NCI-H82 treated with DMSO at 0.1 percent for 48 hours (cell line): ENCODE data around the gene FBXW8.
A peak's percentile ranks its signal among the peaks of the same experiment; 100 is the strongest.

Experiments
- DNase-seq: peaks from one replicate; lab custom pipeline; 2025; ENCODE audit not compliant: unreplicated experiment; lab: John Stamatoyannopoulos, UW

FBXW8 gene

DNA sequence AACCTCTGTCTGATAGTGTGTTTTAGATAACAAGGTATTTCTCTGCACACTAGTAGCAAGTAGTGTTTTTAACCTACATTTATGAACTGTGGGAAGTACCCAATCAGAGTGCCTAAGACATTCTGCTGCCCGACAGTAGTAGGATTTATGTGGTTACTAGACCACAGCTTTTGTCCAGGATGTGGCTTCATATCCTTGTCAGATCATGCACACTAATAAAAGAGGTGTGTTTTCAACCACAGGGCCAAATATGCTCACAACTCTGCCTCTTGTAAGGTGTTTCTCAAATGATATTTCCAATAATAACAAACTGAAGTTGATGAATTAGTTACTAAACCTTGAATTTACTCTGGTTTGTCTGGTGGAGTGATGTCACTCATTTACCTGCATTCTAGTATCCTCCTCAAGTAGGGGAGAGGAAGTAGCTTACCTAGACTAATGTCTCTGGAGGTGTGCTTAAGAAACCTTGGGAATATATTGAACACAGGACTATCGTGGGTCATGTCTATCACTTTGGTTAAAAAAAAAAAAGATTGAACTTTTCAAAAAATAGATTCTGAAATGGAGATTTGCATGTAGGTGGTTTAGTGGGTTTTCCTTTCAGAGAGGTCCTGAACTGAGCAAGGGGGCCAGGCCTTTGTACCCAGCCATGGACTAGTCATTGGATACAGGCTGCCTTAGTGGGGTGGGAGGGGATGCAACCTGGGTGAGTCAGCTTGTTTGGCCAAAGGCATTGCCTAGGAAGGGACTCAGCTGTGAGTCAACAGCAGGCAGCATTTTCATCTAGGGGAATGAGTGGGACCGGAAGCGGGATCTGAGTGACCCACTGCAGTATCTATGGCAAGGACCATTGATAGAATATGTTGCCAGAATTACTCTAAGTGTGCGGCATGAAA is 14.1 kb downstream of the FBXW8 start:
- DNase-seq: no peak

DNA sequence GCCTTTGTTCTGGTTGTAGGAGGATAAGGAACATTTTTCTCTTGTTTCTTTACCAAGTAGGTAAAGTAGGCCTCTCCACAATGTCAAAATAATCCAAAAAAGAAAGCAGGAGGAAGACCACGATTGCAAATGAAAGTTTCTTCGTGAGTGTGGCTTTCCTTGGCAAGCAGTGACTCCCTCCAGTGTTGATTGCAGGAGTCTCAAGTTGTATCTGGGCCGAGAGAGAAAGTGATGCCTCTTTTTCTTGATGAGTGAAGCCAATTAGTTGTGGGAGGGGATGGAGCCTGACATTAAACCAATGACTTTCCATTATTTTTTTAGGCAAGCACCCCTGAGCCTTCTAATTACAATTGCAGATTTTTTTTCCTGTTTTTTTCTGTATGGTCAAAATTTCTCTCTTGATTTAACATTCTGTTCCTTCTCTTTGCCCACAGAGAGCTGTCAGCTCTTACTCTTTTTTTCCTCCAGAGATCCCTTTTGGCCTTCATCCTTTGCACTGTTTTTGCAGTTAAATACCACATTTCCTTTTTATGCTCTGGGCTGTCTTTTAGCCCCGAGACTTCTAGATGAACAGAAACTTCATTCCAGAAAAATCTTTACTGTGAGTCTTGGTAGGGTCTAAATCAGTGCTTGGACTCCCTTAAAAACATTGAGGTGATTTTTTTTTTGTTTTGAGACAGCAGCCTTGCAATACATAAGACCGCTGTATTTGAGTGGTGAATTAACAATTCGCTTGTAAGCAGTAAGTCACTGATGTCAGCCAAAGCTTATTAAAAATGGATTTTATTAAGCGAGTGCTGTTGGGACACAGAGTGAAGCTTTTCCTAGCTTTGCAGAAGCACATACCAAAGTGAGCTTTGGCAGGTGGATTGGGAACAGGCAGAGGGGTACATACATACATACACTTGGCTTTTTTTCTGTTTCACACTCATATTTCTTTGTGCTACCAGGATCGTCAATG is 15.8 kb downstream of the FBXW8 start:
- no peak for DNase-seq

DNA sequence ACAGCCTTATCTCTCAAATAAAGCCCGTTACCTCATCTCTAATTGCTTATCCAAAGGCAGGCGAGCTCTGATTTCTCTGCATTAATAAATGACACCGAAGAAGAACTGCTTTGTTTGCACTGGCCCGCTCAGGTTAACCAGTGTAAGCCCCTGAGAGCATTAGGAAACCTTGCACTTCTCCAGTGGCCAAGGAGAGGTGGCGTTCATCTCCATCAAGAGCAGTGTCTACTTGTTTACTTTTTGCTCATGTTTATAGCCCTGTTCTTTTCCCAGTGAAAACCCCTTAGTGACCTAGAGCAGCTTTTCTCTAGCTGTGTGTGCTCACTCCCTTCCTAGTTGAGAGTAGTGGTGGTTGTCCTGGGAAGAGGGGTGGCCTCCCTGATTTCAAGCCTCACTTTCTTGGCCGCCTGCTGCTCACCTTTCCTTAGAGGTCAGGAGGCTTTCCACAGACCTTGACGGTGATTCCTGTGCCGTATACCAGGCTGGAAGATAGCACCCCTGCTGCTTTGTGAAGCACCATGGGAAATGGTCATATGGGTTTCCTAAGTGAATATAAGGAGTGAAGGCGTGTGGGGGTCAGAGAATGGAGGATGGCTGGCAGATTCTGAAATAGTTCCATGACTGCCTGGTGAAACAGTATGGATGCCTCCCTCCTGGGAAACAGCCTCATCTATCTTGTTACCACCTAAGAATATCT is 16.6 kb downstream of the FBXW8 start:
- no peak for DNase-seq

DNA sequence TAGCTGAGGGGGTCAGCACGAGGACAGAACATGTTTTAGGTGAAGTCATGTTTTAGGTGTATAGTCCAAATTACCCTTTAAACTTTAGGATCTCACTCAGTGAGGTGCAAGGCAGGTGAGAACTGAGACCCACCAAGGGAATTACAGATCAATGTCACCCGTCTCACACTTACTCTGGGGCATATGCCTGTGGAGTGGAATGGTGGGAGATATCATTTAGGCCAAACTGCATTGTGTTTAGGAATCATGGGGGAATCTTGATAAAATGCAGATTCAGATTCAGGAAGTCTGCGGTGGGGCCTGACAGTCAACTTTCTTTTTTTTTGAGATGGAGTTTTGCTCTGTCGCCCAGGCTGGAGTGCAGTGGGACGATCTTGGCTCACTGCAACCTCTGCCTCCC is 17.8 kb downstream of the FBXW8 start:
- no peak for DNase-seq

DNA sequence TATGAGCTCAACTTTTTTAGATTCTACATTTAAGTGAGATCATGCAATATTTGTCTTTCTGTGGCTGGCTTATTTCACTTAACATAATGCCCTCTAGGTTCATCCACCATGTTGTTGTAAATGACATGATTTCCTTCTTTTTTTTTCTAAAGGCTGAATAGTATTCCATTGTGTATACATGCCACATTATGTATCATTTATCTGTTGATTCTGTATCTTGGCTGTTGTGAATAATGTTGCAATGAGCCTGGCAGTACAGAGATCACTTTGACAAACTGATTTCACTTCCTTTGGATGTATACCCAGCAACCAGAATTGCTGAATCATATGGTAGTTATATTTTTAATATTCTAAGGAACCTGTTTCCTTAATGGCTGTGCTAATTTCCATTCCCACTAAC is 19.1 kb downstream of the FBXW8 start:
- DNase-seq: no peak

DNA sequence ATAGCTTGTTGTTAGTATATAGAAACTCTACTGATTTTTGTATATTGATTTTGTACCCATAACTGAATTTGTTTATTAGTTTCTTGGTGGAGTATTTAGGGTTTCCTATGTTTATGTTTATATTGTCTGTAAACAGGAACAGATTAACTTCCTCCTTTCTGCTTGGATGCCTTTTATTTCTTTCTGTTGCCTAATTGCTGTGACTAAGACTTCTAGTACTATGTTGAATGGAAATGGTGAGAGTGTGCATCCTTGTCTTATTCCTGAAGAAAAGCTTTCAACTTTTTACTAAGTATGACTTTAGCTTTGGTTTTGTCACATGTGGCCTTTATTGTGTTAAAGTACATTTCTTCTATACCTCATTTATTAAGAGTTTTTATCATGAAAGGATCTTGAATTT is 20.9 kb downstream of the FBXW8 start:
- no peak for DNase-seq

DNA sequence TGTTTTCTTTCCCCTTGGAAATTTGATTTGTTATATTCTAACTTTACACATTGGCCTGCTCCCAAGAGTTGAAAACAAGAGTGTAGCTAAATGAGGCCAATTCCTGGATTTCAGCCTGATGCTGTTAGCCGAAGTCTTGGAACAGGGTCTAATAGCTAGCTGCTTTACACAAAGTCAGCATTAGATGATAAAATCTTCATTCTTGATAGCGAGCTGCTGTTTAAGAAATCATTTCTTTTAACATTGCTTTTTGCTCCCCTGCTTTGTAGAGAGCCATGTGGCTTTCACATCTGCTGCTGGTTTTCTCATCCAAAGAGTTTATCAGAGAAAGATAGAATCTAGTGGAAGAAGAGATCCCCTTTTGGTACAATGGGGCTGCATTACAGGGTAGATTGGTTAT is 22.3 kb downstream of the FBXW8 start:
- no peak for DNase-seq

DNA sequence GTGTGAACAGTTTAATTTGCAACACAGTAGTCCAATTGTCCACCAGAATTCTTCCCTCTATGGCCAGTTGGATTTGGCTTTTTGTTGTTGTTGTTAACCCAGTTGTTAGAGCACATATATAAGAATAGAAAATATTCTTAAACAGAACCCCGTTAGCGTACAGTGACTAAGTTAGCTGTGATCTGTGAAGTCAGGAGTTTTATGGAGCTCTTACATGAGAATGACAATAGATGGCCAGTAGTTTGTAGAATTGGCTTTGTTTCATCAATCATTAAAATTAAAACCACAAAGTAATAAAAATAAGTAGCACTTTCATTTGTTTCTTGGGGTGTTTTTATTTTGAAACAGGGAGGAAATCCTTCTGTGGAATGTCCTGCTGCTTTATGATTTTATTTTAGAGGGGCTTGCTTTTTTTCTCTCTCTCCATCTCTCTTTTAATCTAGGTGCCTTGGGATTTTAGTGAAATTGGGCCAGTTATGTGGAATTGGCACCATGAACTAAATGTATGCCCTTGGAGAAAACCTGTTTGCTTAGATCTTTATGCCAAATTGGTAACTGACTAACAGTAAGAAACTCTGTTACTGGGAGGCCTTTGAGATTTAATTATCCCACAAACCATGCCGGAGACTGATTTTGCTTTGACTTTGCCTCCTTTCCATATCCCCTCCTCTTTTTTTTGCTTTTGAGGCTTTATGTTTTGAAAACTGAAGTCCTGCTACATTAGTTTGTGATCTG is 22.9 kb downstream of the FBXW8 start:
- DNase-seq: no peak

DNA sequence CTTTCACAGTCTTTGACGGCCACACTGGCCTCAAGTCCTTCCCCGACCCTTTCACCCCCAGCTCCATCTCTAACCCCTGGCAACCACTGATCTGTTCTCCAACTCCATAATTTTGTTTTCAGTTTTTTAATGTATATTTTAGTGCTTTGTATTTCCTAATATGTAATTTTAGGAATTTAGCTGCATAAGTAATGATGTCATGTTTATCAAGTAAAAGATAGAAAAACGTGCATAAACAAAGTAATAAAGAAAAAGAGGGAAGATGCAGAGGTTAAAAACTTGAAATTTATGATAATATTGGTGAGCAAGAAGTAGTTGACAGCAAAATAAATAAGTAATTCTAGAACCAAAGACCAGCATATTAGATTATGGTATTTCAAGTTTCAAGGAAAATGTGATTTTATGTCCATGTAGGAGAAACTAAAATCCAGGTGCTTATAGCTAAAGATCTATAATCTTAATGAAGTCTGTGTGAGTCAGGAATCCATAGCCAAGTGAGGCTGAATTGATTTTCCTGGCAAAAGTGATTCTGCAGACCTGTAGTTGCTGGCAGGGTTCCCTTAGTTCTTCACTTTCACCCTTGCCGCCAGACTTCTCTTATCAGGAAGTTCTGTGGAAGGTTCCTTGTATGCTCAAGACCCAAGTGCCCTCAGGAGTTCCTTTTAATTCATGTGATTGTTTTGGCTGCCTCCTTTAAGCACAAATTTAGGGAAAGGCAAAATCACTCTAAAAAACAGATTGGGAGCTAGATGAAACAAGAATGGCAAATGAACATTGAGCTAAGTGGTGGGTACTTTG is 24.4 kb downstream of the FBXW8 start:
- DNase-seq: no peak

DNA sequence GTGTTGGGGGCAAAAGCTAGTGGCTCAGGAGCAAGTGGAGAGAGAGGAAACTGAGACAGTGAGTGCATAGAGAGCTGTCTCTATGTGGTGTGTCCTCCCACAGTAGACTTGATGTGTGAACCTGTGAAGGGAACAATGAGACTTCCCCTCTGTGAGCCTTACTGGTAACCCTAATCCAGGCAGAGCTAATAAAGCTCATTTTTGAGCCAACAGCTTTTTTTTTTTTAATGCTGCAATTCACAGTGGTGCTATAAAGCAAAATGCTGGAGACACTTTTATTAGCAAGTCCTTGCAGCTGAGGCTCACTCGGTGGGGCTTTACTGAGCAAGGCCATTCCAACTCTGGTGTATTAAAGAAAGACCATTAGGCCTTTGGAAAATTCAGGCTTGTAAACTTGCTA is 26.9 kb downstream of the FBXW8 start:
- no peak for DNase-seq

DNA sequence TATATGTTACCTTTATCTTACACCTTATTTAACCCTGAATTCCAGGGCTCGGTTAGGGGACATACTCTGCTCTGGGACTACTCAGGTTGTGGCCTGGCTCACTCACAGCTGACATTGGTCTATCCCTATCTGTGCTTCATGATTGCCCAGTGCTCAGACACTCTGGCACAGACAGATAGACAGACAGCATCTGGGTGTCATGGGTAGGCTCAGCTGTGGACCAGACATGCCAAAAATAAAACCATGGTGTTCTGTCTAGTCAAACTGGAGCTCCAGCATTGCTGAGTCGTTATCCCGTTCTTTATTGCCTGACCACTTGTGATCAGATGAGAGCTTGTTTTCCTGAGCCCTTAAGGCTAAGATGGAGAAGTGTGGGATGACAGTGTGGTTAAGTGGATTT is 29.0 kb downstream of the FBXW8 start:
- DNase-seq: peak; percentile 48

DNA sequence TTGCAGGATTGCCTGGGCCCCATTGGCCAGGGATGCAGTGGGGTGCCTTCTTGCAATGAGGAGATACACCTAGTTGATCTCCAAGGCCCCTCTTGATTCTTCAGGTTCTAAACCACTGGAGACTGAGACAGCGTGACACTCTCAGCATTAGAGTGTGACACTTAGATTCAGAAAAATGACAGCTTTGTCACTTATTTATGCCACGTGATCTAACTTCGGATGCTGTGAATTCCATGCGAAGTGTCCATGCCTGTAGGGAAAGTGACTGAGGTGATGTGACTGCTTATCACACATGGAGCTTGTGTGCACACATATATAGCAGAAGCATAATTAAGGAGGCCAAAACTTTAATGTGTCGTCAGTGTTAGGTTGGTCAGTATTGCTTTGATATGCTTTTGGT is 30.4 kb downstream of the FBXW8 start:
- DNase-seq: no peak

DNA sequence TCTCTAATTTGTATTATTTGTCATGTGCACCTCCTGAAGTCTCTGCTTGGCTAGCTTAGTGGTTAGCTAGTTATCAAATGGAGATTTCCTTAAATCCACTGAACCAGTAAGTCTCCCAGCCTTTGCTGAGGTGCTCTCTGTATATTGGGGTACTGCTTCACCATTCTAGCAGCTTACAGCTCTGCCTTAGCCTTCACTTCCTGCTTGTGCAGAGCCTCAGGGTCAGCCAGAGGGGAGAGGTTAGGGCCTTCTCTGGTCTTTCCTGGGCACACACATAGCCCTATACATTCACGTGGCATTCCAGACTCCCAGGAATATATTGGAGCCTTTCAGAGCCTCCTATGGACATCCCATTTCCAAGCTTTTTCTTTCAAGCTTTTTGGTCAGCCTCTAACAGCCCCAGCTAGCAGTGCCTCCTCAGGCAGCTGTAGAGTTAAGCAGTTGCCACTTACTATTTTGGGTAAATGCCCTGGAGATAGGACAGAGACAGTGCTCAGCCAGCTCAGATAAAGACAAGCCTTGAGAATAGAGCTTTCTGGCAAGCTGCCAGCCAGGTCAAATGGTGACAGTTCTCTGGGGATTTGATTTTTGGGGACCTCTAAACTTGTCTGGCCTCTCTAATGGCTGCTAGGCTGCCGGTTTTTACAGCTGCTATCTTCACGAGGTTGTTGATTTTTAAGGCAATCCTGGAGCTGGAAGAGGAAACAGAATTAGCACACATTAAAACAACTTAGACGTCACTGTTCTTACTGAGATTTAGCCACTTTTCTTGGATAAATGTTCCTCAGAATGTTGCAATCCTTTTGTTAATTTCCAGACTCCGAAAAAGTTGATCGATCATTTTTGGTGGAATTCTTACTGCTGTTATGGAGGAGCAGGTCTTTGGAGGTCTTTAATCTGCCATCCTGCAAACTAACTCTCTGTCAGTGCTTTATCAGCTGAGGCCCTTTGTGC is 32.9 kb downstream of the FBXW8 start:
- no peak for DNase-seq

DNA sequence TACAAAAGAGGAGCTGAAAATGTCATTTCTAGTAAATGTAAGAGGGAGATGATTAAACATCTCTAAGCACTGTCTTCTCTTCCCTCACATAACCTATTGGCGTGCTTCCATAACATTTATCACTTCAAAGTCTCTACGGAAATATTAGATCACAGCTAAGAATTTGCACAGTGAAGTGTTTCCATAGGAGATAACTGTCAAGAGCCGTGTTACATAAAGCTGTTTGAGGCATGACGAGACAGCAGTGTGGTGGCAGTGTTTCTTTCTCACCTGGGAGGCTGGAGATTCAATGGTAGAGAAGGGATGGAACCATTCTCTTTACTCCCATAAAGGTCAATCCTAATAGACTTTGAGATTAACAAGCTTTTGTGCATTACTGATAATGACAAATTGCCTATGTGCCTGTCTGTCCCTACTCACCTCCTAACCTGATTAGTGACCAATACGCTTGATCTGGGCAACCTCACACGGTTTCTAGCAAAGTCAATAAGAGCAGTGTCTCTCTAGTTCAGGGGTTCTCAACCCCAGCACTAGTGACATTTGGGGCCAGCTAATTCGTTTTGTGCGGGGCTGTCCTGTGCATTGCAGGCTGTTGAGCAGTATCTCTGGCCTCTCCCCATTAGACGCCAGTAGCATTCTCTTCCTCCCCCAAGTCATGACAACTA is 35.3 kb downstream of the FBXW8 start:
- DNase-seq: no peak

DNA sequence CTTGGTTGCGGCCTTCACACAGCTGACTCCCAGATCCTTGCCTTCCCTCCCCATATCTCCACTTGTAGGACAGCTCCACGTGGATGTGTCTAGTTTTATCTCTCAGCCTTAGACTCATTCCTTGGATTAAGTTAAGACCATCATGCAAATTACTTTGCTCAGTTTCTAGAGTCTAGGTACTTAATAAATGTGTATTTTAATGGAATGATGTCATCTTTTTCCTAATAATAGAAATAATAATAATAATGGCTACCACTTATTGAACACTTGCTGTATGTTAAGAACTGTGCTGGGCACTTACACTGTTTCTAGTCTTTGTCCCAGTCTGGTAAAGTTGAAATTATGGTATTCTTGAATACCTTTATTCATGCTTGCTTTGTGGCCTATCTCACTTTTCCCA is 37.5 kb downstream of the FBXW8 start:
- no peak for DNase-seq

DNA sequence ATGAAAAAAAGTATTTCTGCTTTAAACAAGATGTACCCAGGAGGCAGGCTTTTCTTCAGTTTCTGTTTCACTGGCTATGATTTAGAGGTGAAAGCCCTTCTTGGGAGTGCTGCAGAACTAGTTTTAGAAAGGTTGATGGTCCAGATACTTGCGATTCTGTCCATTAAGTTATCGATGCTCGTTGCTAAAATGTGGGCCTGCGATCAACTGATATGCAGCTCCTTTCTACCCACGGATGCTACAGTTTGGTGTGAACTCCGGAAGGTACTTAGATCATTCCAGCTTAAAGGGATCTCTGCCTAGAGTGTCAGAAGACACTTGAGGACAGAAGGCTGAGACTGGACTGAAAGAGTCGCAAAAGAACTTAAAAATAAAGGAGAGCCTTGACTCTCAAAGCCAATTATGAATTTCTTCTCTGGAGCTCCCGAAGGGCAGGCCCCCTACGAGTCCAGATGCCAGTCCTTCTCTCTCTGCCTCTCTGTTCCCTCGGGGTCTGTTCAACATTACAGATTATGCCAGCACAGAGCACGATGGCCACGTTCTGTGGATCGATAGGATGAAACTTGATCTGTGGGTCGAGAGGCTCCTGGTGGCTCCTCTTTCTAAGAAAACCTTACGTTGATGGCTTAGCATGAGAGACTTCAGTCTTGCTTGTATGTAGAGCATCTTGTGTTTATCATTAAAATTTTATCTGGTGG is 40.0 kb downstream of the FBXW8 start:
- no peak for DNase-seq

DNA sequence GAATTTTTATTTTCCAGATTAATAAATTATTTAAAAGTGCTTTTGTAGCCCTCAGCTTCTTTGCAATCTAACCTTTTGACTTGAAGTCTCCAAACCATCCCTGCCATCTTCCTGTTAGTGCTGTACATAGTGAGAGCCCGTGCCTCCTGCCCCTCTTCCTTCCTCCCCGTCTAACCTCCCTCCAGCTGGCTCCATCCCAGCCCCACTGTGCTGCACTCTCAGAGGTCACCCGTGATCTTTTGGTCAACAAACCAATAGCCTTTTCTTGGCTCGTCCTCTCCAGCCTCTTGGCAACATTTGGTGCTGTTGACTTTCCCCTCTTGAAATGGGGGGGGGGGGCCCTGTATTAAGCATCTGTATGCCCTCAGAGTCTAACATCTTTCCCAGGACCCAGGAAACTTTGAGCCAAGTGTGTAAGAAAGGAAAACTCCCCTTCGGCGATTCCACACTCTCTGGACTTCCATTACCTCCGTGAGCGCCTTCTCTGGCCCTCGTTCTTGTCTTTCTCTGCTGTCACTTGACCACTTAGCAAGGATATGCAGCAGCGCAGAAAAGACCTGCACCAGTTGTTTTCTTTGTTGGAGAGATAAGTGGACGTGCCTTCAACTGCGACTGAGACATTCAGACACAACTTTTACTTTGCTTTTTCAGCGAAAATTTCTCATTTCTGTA is 44.1 kb downstream of the FBXW8 start:
- DNase-seq: no peak
